CD14-positive monocyte (primary cell): ENCODE measurements around the gene SWT1. TPM values are rescaled to one million over a fixed set of nuclear protein-coding genes. Genes with fewer than 3 reads are reported as not detected.
A peak's percentile ranks its signal among the peaks of the same experiment; 100 is the strongest.

Experiments used
- DNase-seq, 3 donors: peaks; one replicate each; pipeline ENCODE4 v3.0.0-alpha.2; 2011 to 2022
- H2AFZ ChIP-seq: 2 replicates; pipeline ENCODE4 v1.6.0; 2012; ENCODE audit warnings: mild to moderate bottlenecking, low read depth, low read length, inconsistent platforms; ENCODE audit not compliant: insufficient read depth, poor library complexity, severe bottlenecking
- H3K27ac ChIP-seq, 2 donors: 1 replicate in 1 of 2; 2 replicates in 1 of 2; pipeline ENCODE4 v1.5.1; 2012 to 2013; ENCODE audit warnings: low read length in 2 of 2, control low read depth in 1 of 2, inconsistent platforms in 1 of 2, low read depth in 1 of 2, mild to moderate bottlenecking in 1 of 2
- H3K27me3 ChIP-seq, 2 donors: one replicate each; pipeline versions ENCODE4 v1.6.0 to v1.6.1; 2011 to 2013; ENCODE audit warnings: low read length in 2 of 2; ENCODE audit not compliant: control insufficient read depth in 2 of 2, insufficient read depth in 2 of 2
- H3K36me3 ChIP-seq, 2 donors: replicated peaks in 1 of 2; 1 replicate in 1 of 2; 2 replicates in 1 of 2; pipeline versions ENCODE4 v1.5.1 to v1.6.1; 2012 to 2013; ENCODE audit warnings: low read length in 2 of 2, control low read depth in 1 of 2, inconsistent platforms in 1 of 2, mild to moderate bottlenecking in 1 of 2; ENCODE audit not compliant: insufficient read depth in 2 of 2, control insufficient read depth in 1 of 2
- H3K4me1 ChIP-seq, 2 donors: 1 replicate in 1 of 2; 2 replicates in 1 of 2; pipeline versions ENCODE4 v1.5.1 to v1.6.1; 2012 to 2013; ENCODE audit warnings: low read length in 2 of 2, control low read depth in 1 of 2, inconsistent platforms in 1 of 2, mild to moderate bottlenecking in 1 of 2, moderate library complexity in 1 of 2; ENCODE audit not compliant: insufficient read depth in 2 of 2, control insufficient read depth in 1 of 2
- H3K4me2 ChIP-seq: replicated peaks from 2 replicates; pipeline ENCODE3; 2012; ENCODE audit warnings: low read length, moderate library complexity, mild to moderate bottlenecking; ENCODE audit not compliant: poor library complexity, severe bottlenecking; ENCODE audit errors: extremely low read depth
- H3K4me3 ChIP-seq, 3 experiments: fragments of 200-600 bp in 1 of 3; sonication (generic) in 1 of 3; replicated peaks in 1 of 3; 1 replicate in 2 of 3; 2 replicates in 1 of 3; pipeline ENCODE4 v1.5.1; 2011 to 2013; ENCODE audit warnings: low read length in 3 of 3, mild to moderate bottlenecking in 3 of 3, control low read depth in 2 of 3, low read depth in 2 of 3, inconsistent platforms in 1 of 3, moderate library complexity in 1 of 3
- H3K79me2 ChIP-seq: 2 replicates; pipeline ENCODE4 v1.6.0; 2012; ENCODE audit warnings: mild to moderate bottlenecking, control low read depth, inconsistent platforms, low read length, moderate library complexity; ENCODE audit not compliant: insufficient read depth
- H3K9ac ChIP-seq: 2 replicates; pipeline ENCODE4 v1.6.0; 2017; ENCODE audit warnings: low read length, mild to moderate bottlenecking; ENCODE audit not compliant: insufficient read depth, poor library complexity, severe bottlenecking
- H3K9me3 ChIP-seq, 2 donors: replicated peaks in 1 of 2; 1 replicate in 1 of 2; 2 replicates in 1 of 2; pipeline versions ENCODE4 v1.5.1 to v1.6.1; 2012 to 2013; ENCODE audit warnings: low read length in 2 of 2, control low read depth in 1 of 2; ENCODE audit not compliant: control insufficient read depth in 1 of 2, insufficient read depth in 1 of 2
- H4K20me1 ChIP-seq: 2 replicates; pipeline ENCODE4 v1.6.0; 2012; ENCODE audit warnings: mild to moderate bottlenecking, low read length, control low read depth, moderate library complexity; ENCODE audit not compliant: insufficient read depth
- H3K27ac Mint-ChIP-seq, 7 donors: one replicate each; pipeline ENCODE4 v1.8.0; 2020; ENCODE audit warnings: mild to moderate bottlenecking in 7 of 7, mixed read lengths in 7 of 7, moderate library complexity in 6 of 7, inconsistent platforms in 2 of 7
- H3K27me3 Mint-ChIP-seq, 3 donors: one replicate each; pipeline ENCODE4 v1.8.0; 2021 to 2022; ENCODE audit warnings: low read depth in 3 of 3, mild to moderate bottlenecking in 3 of 3, mixed read lengths in 3 of 3, moderate library complexity in 3 of 3, inconsistent platforms in 1 of 3
- H3K36me3 Mint-ChIP-seq, 2 donors: one replicate each; pipeline ENCODE4 v1.8.0; 2020; ENCODE audit warnings: mixed read lengths in 2 of 2, inconsistent platforms in 1 of 2, mild to moderate bottlenecking in 1 of 2
- H3K4me1 Mint-ChIP-seq: one replicate; pipeline ENCODE4 v1.8.0; 2020; ENCODE audit warnings: mild to moderate bottlenecking, mixed read lengths
- H3K4me3 Mint-ChIP-seq, 2 donors: one replicate each; pipeline ENCODE4 v1.8.0; 2020; ENCODE audit warnings: mild to moderate bottlenecking in 2 of 2, mixed read lengths in 2 of 2, moderate library complexity in 1 of 2
- H3K9me3 Mint-ChIP-seq, 7 donors: one replicate each; pipeline ENCODE4 v1.8.0; 2020 to 2022; ENCODE audit warnings: mixed read lengths in 7 of 7, mild to moderate bottlenecking in 6 of 7, moderate library complexity in 6 of 7, inconsistent platforms in 2 of 7
- CTCF ChIP-seq: fragments of 200-600 bp; IDR thresholded peaks from one replicate; pipeline ENCODE4 v1.8.0; 2022; ENCODE audit warnings: antibody characterized with exemption, mild to moderate bottlenecking
- WGBS: methylation state at CpG from one replicate; pipeline ENCODE4 v1.1.5; 2013; ENCODE audit warnings: missing lambda C conversion rate; ENCODE audit not compliant: insufficient coverage; 5-methylcytosine and 5-hydroxymethylcytosine counted together
- intact Hi-C, 2 donors: fragments of 100-400 bp; cut with micrococcal nuclease; formaldehyde crosslinking; loops; one replicate each; pipeline versions ENCODE4 v1.15.0 to v1.15.1; 2023
- polyA plus RNA-seq, 3 donors: library from polyadenylated mRNA; depleted of rRNA in 1 of 3; unstranded in 2 of 3; stranded (reverse) in 1 of 3; fragments of 300-500 nt in 2 of 3; fragments of >200 nt in 1 of 3; fragmentation: Illumina TruSeq in 2 of 3; gene quantifications; 1 replicate in 2 of 3; 2 replicates in 1 of 3; pipeline ENCODE4 v1.2.3, GENCODE V29; 2012 to 2021

SWT1 gene
- polyA plus RNA-seq, 3 donors, result 0.89 to 2.8 (median 1.7) TPM

- no peak for TF ChIP-seq CTCF
- 3% methylated on average over 6 of the region's 11 CpGs for WGBS
- Histone ChIP-seq H3K36me3 (no peaks in the 10 kb centered on the region), H3K79me2 (peaks cover 41% of the 10 kb centered on the region), H3K4me2 (peak overlapping the region; percentile 98), H3K9ac (peak overlapping the region; percentile 97), H3K27ac (peak overlapping the region; percentile 92 to 97), H3K4me3 (peak overlapping the region; percentile 37 to 99 (median 87)), H3K9me3 (peaks cover 0 to 7% of the 10 kb centered on the region in 2 donors), H3K4me1 (peaks cover 39 to 41% of the 10 kb centered on the region in 2 donors), H4K20me1 (peaks cover 35% of the 10 kb centered on the region), H2AFZ (peak overlapping the region; percentile 36), H3K27me3 (no peaks in the 10 kb centered on the region)
- intact Hi-C loops, result loop anchor here (2.0 to 10.0 kb wide), 5 partner anchors 54 to 357 kb away; partner anchors contain the start of genes SWT1 (in 2 of the 2) and TRMT1L (in 2 of the 2)
- H3K4me3 Mint-ChIP-seq, result peak overlapping the region; percentile 92 to 98
- peaks cover 2% of the 10 kb centered on the region in 2 donors for H3K36me3 Mint-ChIP-seq
- no peaks in the 10 kb centered on the region for H3K27me3 Mint-ChIP-seq
- H3K4me1 Mint-ChIP-seq, result peaks cover 40% of the 10 kb centered on the region
- H3K9me3 Mint-ChIP-seq, result peaks cover 0 to 9% (median 4%) of the 10 kb centered on the region in 7 donors
- DNase-seq, result peak; percentile 83 to 92 (median 90)
- peak overlapping the region; percentile 99 to 100 (median 100) for H3K27ac Mint-ChIP-seq
Observed at GRCh38 chr1:185317886-185318310, 160.9 kb downstream of the SWT1 start.

DNA sequence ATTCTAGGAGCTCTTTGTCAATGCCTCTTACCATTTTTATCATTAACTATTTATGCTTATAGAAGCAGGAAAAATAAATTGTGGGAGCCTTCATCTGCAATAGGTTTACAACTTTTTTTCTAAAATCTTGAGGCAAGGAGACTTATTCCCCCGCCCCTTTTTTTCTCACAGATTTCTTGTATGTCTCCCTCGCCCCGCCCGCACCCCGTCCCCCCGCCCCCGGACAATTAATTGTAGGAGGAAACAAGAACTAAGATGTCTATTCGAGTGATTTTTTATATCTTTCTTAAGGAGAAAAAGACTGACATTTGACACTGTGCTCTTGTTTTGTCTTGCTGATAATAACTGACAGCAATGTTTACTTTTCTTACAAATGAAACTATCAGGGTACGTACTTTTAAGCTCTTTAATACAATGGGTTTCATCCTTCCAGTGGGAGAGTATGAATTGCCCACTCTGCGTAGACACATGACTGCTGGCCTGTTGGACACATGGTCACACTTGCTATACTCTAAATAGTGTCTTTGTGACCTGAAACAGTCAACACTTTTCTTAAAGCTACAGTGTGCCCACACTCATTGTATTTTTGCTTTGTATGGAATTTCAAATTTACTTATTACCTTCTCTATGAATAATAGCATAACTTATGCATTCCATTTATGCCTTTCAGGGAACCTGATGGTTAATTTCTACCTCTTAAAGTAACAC, 161.6 kb downstream of the SWT1 start:
- Histone ChIP-seq H3K4me3 (peak overlapping the region in 1 of 3 experiments; percentile 87), H4K20me1 (peaks cover 28% of the 10 kb centered on the region), H3K9ac (peak overlapping the region; percentile 97), H3K36me3 (no peaks in the 10 kb centered on the region), H3K79me2 (peaks cover 34% of the 10 kb centered on the region), H3K9me3 (peaks cover 0 to 7% of the 10 kb centered on the region in 2 donors), H3K4me1 (peaks cover 33 to 34% of the 10 kb centered on the region in 2 donors), H2AFZ (no peak overlapping the region), H3K27ac (peak overlapping the region in 1 of 2 donors; percentile 97), H3K27me3 (no peaks in the 10 kb centered on the region), H3K4me2 (peak overlapping the region; percentile 98)
- no peaks in the 10 kb centered on the region for H3K27me3 Mint-ChIP-seq
- peaks cover 33% of the 10 kb centered on the region for H3K4me1 Mint-ChIP-seq
- intact Hi-C loops, result loop anchor here (5.0 to 10.0 kb wide), 4 partner anchors 54 to 356 kb away; partner anchors contain the start of genes SWT1 (in 2 of the 2) and TRMT1L (in 2 of the 2)
- peaks cover 2% of the 10 kb centered on the region in 2 donors for H3K36me3 Mint-ChIP-seq
- no peak for TF ChIP-seq CTCF
- H3K4me3 Mint-ChIP-seq, result peak overlapping the region in 1 of 2 donors; percentile 92
- peaks cover 0 to 9% (median 4%) of the 10 kb centered on the region in 7 donors for H3K9me3 Mint-ChIP-seq
- H3K27ac Mint-ChIP-seq, result peak overlapping the region; percentile 99 to 100 (median 100)
- DNase-seq, result no peak
- WGBS, result no CpG with 5 or more reads among the region's 10 CpGs
